DND-41 (cell line): ENCODE results near the gene MCRIP2.

Experiments used
- EZH2 ChIP-seq: IDR thresholded peaks from 3 replicates; pipeline ENCODE4 v1.6.1; 2012; ENCODE audit warnings: borderline replicate concordance, low read depth, mild to moderate bottlenecking, moderate library complexity, low read length, inconsistent platforms; ENCODE audit not compliant: severe bottlenecking
- TF ChIP-seq, protein P1 (sequence below): IDR thresholded peaks from 2 replicates; pipeline ENCODE4 v1.5.1; 2012; ENCODE audit warnings: borderline replicate concordance, low read length, moderate library complexity, mild to moderate bottlenecking; ENCODE audit not compliant: poor library complexity, severe bottlenecking; ENCODE audit errors: extremely low read depth

DNA sequence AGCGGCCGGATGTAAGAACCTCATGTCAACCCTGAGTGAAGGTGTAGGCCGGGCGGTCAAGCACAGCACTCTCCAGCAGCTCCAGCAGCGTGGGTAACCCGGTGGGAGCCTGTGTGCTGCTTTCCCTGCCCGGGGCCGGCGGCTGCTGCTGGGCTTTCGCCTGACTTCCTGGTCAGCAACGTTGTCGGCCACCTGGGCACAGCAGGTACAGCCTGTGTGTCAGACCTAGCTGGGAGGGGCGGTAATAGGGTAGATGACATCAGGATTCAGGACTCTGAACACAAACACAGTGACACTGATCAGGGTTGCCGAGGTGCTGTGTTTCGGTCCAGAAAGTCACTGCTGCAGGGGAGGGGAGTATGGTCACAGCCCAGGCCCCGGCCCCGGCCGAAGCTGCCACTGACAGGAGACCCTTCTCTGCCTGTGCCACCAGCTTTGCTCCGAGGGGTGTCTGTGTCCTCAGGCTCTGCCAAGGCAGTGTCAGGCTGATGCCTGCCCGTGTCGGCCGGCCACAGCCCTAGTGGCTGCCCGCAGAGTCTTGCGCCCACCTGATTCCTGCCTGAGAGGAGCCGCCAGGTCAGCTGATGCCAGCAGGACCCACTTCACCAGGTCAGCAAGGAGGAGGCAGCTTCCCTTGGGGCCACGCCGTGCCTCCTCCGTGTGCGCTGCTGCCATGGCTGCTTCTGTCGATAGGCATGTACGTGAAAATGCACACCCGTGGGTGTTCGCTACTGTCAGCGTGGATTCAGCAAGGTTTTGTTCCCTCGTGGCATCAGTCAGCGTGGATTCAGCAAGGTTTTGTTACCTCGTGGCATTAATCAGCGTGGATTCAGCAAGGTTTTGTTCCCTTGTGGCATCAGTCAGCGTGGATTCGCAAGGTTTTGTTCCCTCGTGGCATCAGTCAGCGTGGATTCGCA, 42.5 kb upstream of the MCRIP2 start:
- TF ChIP-seq, protein P1, sequence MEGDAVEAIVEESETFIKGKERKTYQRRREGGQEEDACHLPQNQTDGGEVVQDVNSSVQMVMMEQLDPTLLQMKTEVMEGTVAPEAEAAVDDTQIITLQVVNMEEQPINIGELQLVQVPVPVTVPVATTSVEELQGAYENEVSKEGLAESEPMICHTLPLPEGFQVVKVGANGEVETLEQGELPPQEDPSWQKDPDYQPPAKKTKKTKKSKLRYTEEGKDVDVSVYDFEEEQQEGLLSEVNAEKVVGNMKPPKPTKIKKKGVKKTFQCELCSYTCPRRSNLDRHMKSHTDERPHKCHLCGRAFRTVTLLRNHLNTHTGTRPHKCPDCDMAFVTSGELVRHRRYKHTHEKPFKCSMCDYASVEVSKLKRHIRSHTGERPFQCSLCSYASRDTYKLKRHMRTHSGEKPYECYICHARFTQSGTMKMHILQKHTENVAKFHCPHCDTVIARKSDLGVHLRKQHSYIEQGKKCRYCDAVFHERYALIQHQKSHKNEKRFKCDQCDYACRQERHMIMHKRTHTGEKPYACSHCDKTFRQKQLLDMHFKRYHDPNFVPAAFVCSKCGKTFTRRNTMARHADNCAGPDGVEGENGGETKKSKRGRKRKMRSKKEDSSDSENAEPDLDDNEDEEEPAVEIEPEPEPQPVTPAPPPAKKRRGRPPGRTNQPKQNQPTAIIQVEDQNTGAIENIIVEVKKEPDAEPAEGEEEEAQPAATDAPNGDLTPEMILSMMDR: no peak
- TF ChIP-seq EZH2: no peak
